AG04449 (cell line): ENCODE measurements around the gene PRRG3.

Experiments
- CTCF ChIA-PET: fragments of 350-600 bp; formaldehyde crosslinking; extraction: SDS; loops from one replicate; lab custom pipeline; 2021; ENCODE audit warnings: antibody characterized with exemption; lab: Yijun Ruan, JAX
- POLR2A ChIA-PET: fragments of 400-600, 350-600 bp; formaldehyde crosslinking; extraction: SDS; loops from one replicate; lab custom pipeline; 2020; ENCODE audit warnings: antibody characterized with exemption, inconsistent platforms; lab: Yijun Ruan, JAX
- DNase-seq: peaks from one replicate; pipeline ENCODE4 v3.0.0-alpha.2; 2010; ENCODE audit warnings: low read depth, low spot score
- H3K4me3 ChIP-seq: 2 replicates; pipeline ENCODE4 v1.5.1; 2011; ENCODE audit warnings: low read depth, mild to moderate bottlenecking, control low read depth, low read length
- TF ChIP-seq, protein P1 (sequence below): IDR thresholded peaks from one replicate; pipeline ENCODE4 v1.5.1; 2011; ENCODE audit warnings: mild to moderate bottlenecking, moderate library complexity, low read length, control low read depth, inconsistent platforms; ENCODE audit not compliant: insufficient read depth; ENCODE audit errors: missing control alignments

PRRG3 gene

DNA sequence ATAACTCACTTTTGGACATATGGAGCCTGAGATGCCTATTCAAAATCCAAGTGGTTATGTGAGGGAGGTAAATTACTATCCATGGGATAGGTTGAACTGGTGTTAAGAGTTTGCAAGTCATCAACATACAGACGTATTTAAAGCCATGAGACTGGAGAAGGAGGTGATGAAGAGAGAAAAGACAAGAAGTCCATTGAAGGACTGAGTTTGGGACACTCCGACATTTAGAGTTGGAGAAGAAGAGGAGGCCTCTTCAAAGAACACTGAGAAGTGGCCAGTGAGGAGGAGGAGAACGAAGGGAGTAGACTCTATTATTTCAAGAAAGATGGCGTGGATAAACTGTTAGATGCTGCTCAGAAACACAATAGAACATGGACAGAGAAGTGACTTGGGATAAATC, 39.2 kb downstream of the PRRG3 start, which contains the start of gene CNGA2:
Gene CNGA2, plus strand, starts transcription at position 301 of the 400 bp plus-strand sequence. CDS start 3,738 bp downstream, outside the sequence.
- H3K4me3 ChIP-seq = no peak within 1 kb of the TSS
- POLR2A ChIA-PET = no interaction called here
- TF ChIP-seq, protein P1, sequence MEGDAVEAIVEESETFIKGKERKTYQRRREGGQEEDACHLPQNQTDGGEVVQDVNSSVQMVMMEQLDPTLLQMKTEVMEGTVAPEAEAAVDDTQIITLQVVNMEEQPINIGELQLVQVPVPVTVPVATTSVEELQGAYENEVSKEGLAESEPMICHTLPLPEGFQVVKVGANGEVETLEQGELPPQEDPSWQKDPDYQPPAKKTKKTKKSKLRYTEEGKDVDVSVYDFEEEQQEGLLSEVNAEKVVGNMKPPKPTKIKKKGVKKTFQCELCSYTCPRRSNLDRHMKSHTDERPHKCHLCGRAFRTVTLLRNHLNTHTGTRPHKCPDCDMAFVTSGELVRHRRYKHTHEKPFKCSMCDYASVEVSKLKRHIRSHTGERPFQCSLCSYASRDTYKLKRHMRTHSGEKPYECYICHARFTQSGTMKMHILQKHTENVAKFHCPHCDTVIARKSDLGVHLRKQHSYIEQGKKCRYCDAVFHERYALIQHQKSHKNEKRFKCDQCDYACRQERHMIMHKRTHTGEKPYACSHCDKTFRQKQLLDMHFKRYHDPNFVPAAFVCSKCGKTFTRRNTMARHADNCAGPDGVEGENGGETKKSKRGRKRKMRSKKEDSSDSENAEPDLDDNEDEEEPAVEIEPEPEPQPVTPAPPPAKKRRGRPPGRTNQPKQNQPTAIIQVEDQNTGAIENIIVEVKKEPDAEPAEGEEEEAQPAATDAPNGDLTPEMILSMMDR = no peak
- DNase-seq = no peak
- CTCF ChIA-PET = no interaction called here

DNA sequence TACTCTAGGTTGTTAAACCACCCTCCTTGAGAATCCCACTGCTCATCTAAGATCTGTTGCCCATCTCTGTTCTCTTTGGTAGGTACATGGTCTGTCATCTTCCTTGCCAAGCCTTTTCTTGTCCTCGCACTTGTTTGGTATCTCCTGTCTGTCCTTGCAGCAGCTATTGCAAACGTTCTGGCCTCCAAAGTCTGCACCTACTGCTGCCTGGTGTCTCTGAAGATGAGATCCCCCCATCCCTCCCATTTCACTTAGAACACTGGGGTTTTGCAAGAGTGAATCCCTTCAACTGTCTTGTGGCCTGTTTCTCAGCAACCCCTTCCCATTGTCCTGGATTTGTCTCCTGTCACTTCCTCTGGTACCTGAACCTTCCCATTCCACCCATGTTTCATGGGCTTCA, 40.0 kb downstream of the PRRG3 start:
- POLR2A ChIA-PET = no interaction called here
- CTCF ChIA-PET = no interaction called here
- no peak overlapping the region for H3K4me3 ChIP-seq
- TF ChIP-seq, protein P1 = no peak
- DNase-seq = no peak

DNA sequence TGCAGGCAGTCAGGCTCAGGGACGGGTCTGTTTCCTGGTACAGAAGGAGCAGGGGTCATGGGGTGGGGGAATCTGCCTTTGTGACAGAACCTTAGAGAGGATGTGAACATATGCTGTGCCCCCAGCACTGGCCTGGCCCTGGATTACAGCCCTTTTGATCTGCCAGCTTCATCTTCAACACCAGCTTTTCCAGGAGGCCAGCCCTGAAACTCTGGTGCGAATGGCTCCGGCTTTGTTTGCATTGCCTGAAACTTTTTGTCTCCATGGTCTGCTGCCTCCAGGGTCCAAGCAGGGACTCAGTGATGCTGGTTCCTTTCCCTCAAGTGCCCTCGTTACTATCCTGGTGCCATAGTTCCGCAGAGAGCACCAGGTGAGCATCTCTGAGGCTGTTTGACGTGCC, 41.4 kb downstream of the PRRG3 start:
- ChIA-PET CTCF (interaction anchor here (1.1 kb wide), 1 partner anchor 13 kb away, joined by 3 read pairs; no protein-coding TSS in a partner anchor), POLR2A (no interaction called here)
- TF ChIP-seq, protein P1 = no peak
- no peak for DNase-seq
- no peak overlapping the region for H3K4me3 ChIP-seq

DNA sequence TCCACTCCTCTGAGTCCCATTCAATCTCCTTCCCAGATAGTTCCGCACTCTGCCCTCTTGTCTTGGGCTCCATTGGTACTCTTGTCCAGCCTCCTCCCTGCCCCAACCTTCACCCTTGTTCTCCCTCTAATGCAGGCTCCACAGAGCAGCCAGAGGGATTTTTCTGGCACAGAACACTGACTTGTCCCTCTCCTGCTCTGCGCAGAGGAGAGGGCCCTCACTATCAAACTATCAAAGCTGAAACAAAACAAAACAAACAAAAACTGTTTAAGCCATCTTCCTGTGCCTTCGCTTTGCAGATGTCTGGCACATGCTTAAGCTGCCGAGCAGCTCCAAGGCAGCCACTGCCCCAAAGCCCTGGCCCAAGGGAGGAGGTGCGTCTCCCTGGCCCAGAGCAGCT, 42.2 kb downstream of the PRRG3 start:
- no peak overlapping the region for H3K4me3 ChIP-seq
- no peak for DNase-seq
- ChIA-PET CTCF (interaction anchor here (1.1 kb wide), 1 partner anchor 13 kb away, joined by 3 read pairs; no protein-coding TSS in a partner anchor), POLR2A (no interaction called here)
- TF ChIP-seq, protein P1 = no peak

DNA sequence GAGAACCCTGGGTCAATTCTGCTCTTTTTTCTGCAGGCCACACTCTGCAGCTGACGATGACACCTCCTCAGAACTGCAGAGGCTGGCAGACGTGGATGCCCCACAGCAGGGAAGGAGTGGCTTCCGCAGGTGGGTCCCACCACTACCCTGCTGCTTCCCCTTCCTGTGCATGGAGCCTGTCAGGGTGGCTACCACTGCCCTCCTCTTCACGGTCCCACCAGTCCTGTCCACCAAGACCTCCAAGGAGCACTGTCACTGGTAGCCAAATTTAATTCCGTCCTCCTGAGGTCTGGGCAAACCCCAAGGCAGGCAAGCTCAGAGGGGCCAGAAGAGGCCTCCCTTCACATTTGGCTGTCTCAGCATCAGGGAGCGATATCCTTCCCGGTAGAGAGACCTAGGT, 43.5 kb downstream of the PRRG3 start:
- H3K4me3 ChIP-seq = no peak overlapping the region
- ChIA-PET CTCF (no interaction called here), POLR2A (no interaction called here)
- no peak for DNase-seq
- TF ChIP-seq, protein P1 = no peak

DNA sequence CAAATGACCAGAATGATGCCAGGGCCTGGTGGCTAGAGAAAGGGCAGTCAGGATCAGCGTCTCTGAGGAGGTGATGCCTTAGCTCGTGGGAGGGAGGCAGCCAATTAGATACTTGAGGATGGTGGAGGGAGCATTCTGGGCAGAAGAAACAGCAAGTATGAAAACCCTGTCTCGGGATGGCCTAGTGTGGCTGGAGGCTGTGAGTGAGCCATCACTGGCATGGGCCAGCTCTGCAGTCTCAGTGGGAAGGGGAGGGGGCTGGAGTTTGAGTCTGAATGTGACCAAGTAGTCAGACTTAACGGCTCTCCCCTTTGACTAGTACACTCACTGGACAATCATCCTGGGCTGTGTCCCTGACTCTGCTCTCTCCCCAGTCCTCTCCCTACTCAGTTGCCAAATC, 46.3 kb downstream of the PRRG3 start:
- TF ChIP-seq, protein P1 = no peak
- CTCF ChIA-PET = no interaction called here
- no peak for DNase-seq
- POLR2A ChIA-PET = no interaction called here
- no peak overlapping the region for H3K4me3 ChIP-seq
